ENCODE data around the gene SRD5A1. TPM values are rescaled to one million over a fixed set of nuclear protein-coding genes. Genes with fewer than 3 reads are reported as not detected.

Gene SRD5A1
- total RNA-seq, 1 donor from 2014 or later = 14.1 TPM

GRCh38 chr5:6604946-6605345 is 28.3 kb upstream of the SRD5A1 start:
- no peak for DNase-seq

- no peak for DNase-seq
Measured at GRCh38 chr5:6606884-6607558, 26.2 kb upstream of the SRD5A1 start.

- DNase-seq = no peak
Measured at GRCh38 chr5:6607559-6607936, 25.7 kb upstream of the SRD5A1 start.

- DNase-seq = no peak
Measured at GRCh38 chr5:6608016-6608415, 25.2 kb upstream of the SRD5A1 start.

GRCh38 chr5:6611334-6612256 is 21.6 kb upstream of the SRD5A1 start:
- DNase-seq = no peak

- no peak for DNase-seq
Measured at GRCh38 chr5:6615034-6615815, 18.0 kb upstream of the SRD5A1 start.

GRCh38 chr5:6616632-6617031 is 16.6 kb upstream of the SRD5A1 start:
- DNase-seq = no peak

GRCh38 chr5:6623228-6623627 is 10.0 kb upstream of the SRD5A1 start:
- peak; percentile 36 for DNase-seq

GRCh38 chr5:6623941-6624340 is 9.3 kb upstream of the SRD5A1 start:
- no peak for DNase-seq

- DNase-seq = no peak
Measured at GRCh38 chr5:6626508-6626907, 6.7 kb upstream of the SRD5A1 start.

- DNase-seq = peak; percentile 76
Measured at GRCh38 chr5:6631441-6631840, 1.8 kb upstream of the SRD5A1 start.

- peak; percentile 59 for DNase-seq
Measured at GRCh38 chr5:6632324-6632887, 834 bp upstream of the SRD5A1 start.

GRCh38 chr5:6633469-6634245 is 417 bp downstream of the SRD5A1 start:
- peak; percentile 31 for DNase-seq

- peak; percentile 10 for DNase-seq
Measured at GRCh38 chr5:6634306-6634705, 1.1 kb downstream of the SRD5A1 start.

- no peak for DNase-seq
Measured at GRCh38 chr5:6634788-6635430, 1.7 kb downstream of the SRD5A1 start.

- DNase-seq = no peak
Measured at GRCh38 chr5:6636293-6636692, 3.1 kb downstream of the SRD5A1 start.

- no peak for DNase-seq
Measured at GRCh38 chr5:6637022-6637421, 3.8 kb downstream of the SRD5A1 start.

GRCh38 chr5:6637590-6637989 is 4.3 kb downstream of the SRD5A1 start:
- DNase-seq = no peak

GRCh38 chr5:6638236-6638635 is 5.0 kb downstream of the SRD5A1 start:
- no peak for DNase-seq

GRCh38 chr5:6642655-6643054 is 9.4 kb downstream of the SRD5A1 start:
- no peak for DNase-seq

GRCh38 chr5:6644794-6645241 is 11.6 kb downstream of the SRD5A1 start:
- peak; percentile 48 for DNase-seq
